Mucosa of descending colon (tissue), 3 donors: ENCODE measurements around the gene INPP5F. TPM values are rescaled to one million over a fixed set of nuclear protein-coding genes. Genes with fewer than 3 reads are reported as not detected.

Experiments
- ATAC-seq: fragments of 200-7000 bp; cut with Tn5 transposase; one replicate; pipeline ENCODE4 v1.9.1; 2020; ENCODE audit warnings: mild to moderate bottlenecking, moderate library complexity
- DNase-seq, 3 donors: peaks; one replicate each; pipeline ENCODE4 v3.0.0-alpha.2; 2020
- H3K36me3 ChIP-seq: fragments of 200-600 bp; one replicate; pipeline ENCODE4 v1.8.0; 2021; ENCODE audit warnings: low read depth, mild to moderate bottlenecking
- H3K4me1 ChIP-seq: fragments of 200-600 bp; one replicate; pipeline ENCODE4 v1.8.0; 2021; ENCODE audit warnings: low read depth, mild to moderate bottlenecking
- H3K4me3 ChIP-seq: fragments of 200-600 bp; one replicate; pipeline ENCODE4 v1.8.0; 2021; ENCODE audit warnings: mild to moderate bottlenecking
- H3K9me3 ChIP-seq: fragments of 200-600 bp; one replicate; pipeline ENCODE4 v1.8.0; 2021; ENCODE audit warnings: mild to moderate bottlenecking
- intact Hi-C, 2 donors: fragments of 100-400 bp; cut with DNase I in 1 of 2; cut with micrococcal nuclease in 1 of 2; formaldehyde crosslinking; loops; one replicate each; pipeline versions ENCODE4 v1.11.0 to v1.11.1; 2022; cut with DNase I, micrococcal nuclease
- total RNA-seq, 3 donors: library from RNA; stranded (reverse); fragmentation: NEBNext Ultra II Directional in 2 of 3; extraction: Animal tissue kit (Norgen Biotek cat#: 25700) in 2 of 3; gene quantifications; one replicate each; pipeline versions ENCODE4 v1.2.1 to v1.2.4, GENCODE V29; 2021 to 2023
- TF ChIP-seq, protein P1 (sequence below): fragments of 200-600 bp; IDR thresholded peaks from one replicate; pipeline ENCODE4 v1.8.0; 2022; ENCODE audit warnings: antibody characterized with exemption, mild to moderate bottlenecking
- donor health status: DM: no; HTN: no; CAD: no; lungs with moderate emphysema.
- donor health status: DM: no; HTN: no; CAD: no.
- donor health status: DM: no; HTN: yes; CAD: no.

INPP5F gene
- total RNA-seq, 3 donors from 2014 or later: 12.5 to 19.9 (median 13.2) TPM

DNA sequence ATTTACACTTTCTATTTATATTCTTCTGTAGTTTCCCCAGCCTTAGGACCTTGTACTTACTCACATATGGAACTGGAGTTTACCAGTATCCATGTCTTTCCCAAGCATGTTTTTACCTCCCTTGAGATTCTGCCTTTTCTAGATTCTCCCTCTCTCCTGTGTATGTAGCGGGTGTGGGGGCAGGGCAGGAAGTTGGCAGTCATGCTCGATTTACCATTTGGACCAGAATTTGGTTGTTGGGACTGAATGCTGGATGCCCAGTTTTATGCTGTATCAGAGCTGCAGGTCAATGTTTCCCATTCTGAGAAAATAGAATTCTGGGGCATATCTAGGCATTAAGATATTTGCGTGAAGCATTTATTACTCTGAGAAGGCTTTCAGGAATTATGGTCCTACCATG lies 14.2 kb downstream of the INPP5F start:
- H3K4me1 ChIP-seq: no peaks in the 10 kb centered on the region
- no peaks in the 10 kb centered on the region for H3K9me3 ChIP-seq
- TF ChIP-seq, protein P1, sequence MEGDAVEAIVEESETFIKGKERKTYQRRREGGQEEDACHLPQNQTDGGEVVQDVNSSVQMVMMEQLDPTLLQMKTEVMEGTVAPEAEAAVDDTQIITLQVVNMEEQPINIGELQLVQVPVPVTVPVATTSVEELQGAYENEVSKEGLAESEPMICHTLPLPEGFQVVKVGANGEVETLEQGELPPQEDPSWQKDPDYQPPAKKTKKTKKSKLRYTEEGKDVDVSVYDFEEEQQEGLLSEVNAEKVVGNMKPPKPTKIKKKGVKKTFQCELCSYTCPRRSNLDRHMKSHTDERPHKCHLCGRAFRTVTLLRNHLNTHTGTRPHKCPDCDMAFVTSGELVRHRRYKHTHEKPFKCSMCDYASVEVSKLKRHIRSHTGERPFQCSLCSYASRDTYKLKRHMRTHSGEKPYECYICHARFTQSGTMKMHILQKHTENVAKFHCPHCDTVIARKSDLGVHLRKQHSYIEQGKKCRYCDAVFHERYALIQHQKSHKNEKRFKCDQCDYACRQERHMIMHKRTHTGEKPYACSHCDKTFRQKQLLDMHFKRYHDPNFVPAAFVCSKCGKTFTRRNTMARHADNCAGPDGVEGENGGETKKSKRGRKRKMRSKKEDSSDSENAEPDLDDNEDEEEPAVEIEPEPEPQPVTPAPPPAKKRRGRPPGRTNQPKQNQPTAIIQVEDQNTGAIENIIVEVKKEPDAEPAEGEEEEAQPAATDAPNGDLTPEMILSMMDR: no peak
- DNase-seq (no peak), ATAC-seq (no peak)
- no peaks in the 10 kb centered on the region for H3K36me3 ChIP-seq
- intact Hi-C loops: loop anchor here in 1 of 2 donors (10.0 kb wide), 1 partner anchor 125 kb away; no protein-coding TSS in a partner anchor
- no peak overlapping the region for H3K4me3 ChIP-seq

GRCh38 chr10:119742947-119743648 lies 17.2 kb downstream of the INPP5F start:
- DNase-seq (no peak), ATAC-seq (peak; percentile 74)
- TF ChIP-seq, protein P1: no peak

GRCh38 chr10:119747940-119748339 lies 22.1 kb downstream of the INPP5F start:
- ATAC-seq (no peak), DNase-seq (no peak)
- TF ChIP-seq, protein P1: no peak
- no peaks in the 10 kb centered on the region for H3K9me3 ChIP-seq
- no peaks in the 10 kb centered on the region for H3K36me3 ChIP-seq
- intact Hi-C loops: loop anchor here in 1 of 2 donors (10.0 kb wide), 1 partner anchor 117 kb away; no protein-coding TSS in a partner anchor
- H3K4me1 ChIP-seq: no peaks in the 10 kb centered on the region
- H3K4me3 ChIP-seq: no peak overlapping the region

More at GRCh38 chr10:119742947-119743648, 17.2 kb downstream of the INPP5F start:
- no peaks in the 10 kb centered on the region for H3K36me3 ChIP-seq
- no peaks in the 10 kb centered on the region for H3K4me1 ChIP-seq
- H3K9me3 ChIP-seq: no peaks in the 10 kb centered on the region
- intact Hi-C loops: loop anchor here in 1 of 2 donors (10.0 kb wide), 1 partner anchor 122 kb away; no protein-coding TSS in a partner anchor
- no peak overlapping the region for H3K4me3 ChIP-seq

DNA sequence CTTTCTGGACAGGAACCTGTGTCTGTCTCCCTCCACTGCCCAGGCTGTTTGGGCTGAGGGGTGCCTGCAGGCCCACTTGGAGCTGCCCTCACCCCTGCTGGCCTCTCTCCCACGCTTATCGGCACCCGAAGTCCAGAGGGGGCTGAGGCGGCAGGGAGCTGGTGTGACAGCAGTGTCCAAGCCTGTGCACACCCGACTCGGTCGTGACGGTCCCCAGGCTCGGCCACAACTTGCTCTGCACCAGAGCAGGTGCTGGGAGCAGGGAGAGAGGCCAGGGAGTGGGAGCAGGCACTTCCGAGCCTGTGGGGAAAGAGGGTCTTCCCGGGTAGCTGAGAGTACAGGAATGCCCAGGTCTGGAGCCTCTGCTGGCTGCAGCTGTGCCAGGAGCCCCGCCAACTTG lies 23.0 kb downstream of the INPP5F start:
- intact Hi-C loops: loop anchor here in 1 of 2 donors (10.0 kb wide), 1 partner anchor 116 kb away; no protein-coding TSS in a partner anchor
- DNase-seq (no peak), ATAC-seq (no peak)
- Histone ChIP-seq H3K36me3 (no peaks in the 10 kb centered on the region), H3K4me1 (no peaks in the 10 kb centered on the region), H3K9me3 (no peaks in the 10 kb centered on the region), H3K4me3 (no peak overlapping the region)
- TF ChIP-seq, protein P1: no peak

- Histone ChIP-seq H3K36me3 (no peaks in the 10 kb centered on the region), H3K9me3 (no peaks in the 10 kb centered on the region), H3K4me3 (no peak overlapping the region), H3K4me1 (no peaks in the 10 kb centered on the region)
- TF ChIP-seq, protein P1: no peak
- ATAC-seq (no peak), DNase-seq (no peak)
- intact Hi-C loops: loop anchor here in 1 of 2 donors (10.0 kb wide), 1 partner anchor 115 kb away; no protein-coding TSS in a partner anchor
These were observed 23.6 kb downstream of the INPP5F start for GRCh38 chr10:119749455-119749854.
